HepG2 (cell line): Measurements from ENCODE around the gene CTSZ. TPM values are rescaled to one million over a fixed set of nuclear protein-coding genes. Genes with fewer than 3 reads are reported as not detected.

Source experiments
- ATAC-seq: fragments of 200-7000 bp; cut with Tn5 transposase; 3 replicates; pipeline ENCODE4 v1.9.1; 2020; ENCODE audit warnings: mild to moderate bottlenecking, moderate library complexity
- BruUV-seq: library from RNA; stranded (reverse); fragments of 400-500 nt; replicated peaks from 2 replicates; lab custom pipeline; 2021; lab: Mats Ljungman, UMichigan
- CTCF ChIA-PET: fragments of 300-600 bp; formaldehyde crosslinking; extraction: SDS; loops from one replicate; lab custom pipeline; 2021; ENCODE audit warnings: low total read pairs, inconsistent platforms, low intra/inter-chr PET ratio; lab: Yijun Ruan, JAX
- POLR2A ChIA-PET: fragments of 350-600 bp; sonication (Branson Sonifier 250); formaldehyde crosslinking; loops from one replicate; lab custom pipeline; 2020; ENCODE audit warnings: antibody characterized with exemption, inconsistent platforms; lab: Yijun Ruan, JAX
- DNase-seq: peaks from one replicate; pipeline ENCODE4 v3.0.0-alpha.2; 2015; ENCODE audit warnings: low spot score
- FAIRE-seq: peaks from 3 replicates; lab custom pipeline; 2011; peaks lifted over from hg19 to GRCh38; lab: Jason Lieb, UNC
- H2AFZ ChIP-seq: one replicate; pipeline ENCODE4 v1.6.1; 2011; ENCODE audit warnings: low read length, inconsistent platforms
- H3K27ac ChIP-seq: fragments of 300-600 bp; 3 replicates; pipeline ENCODE4 v1.8.0; 2011; ENCODE audit warnings: mixed run types, mild to moderate bottlenecking, mixed read lengths, low read length, inconsistent platforms; ENCODE audit not compliant: insufficient read depth; ENCODE audit errors: extremely low read length
- H3K27me3 ChIP-seq, 2 experiments: fragments of 200-600 bp in 1 of 2; 2 replicates in 1 of 2; 3 replicates in 1 of 2; pipeline versions ENCODE4 v1.6.0 to v1.8.0; 2011; ENCODE audit warnings: low read length in 2 of 2, mild to moderate bottlenecking in 2 of 2, moderate library complexity in 2 of 2, inconsistent platforms in 1 of 2; ENCODE audit not compliant: insufficient read depth in 2 of 2, control insufficient read depth in 1 of 2
- H3K36me3 ChIP-seq, 2 experiments: fragments of 200-600 bp in 1 of 2; replicated peaks in 1 of 2; 2 replicates in 1 of 2; 3 replicates in 1 of 2; pipeline versions ENCODE4 v1.5.1 to v1.8.0; 2011; ENCODE audit warnings: low read length in 2 of 2, inconsistent platforms in 1 of 2; ENCODE audit not compliant: insufficient read depth in 2 of 2, control insufficient read depth in 1 of 2
- H3K4me1 ChIP-seq: 2 replicates; pipeline ENCODE4 v1.5.1; 2012; ENCODE audit warnings: low read length, inconsistent platforms; ENCODE audit not compliant: insufficient read depth
- H3K4me2 ChIP-seq: 2 replicates; pipeline ENCODE4 v1.6.0; 2011; ENCODE audit warnings: low read depth, low read length, inconsistent platforms
- H3K4me3 ChIP-seq, 3 experiments: fragments of 200-600 bp in 1 of 3; sonication (generic), shearing (Covaris generic) in 1 of 3; replicated peaks in 1 of 3; 2 replicates each; pipeline ENCODE4 v1.5.1; 2011 to 2016; ENCODE audit warnings: low read length in 3 of 3, inconsistent platforms in 2 of 3, low read depth in 2 of 3, mild to moderate bottlenecking in 2 of 3, control low read depth in 1 of 3, mixed read lengths in 1 of 3; ENCODE audit not compliant: insufficient read depth in 1 of 3
- H3K79me2 ChIP-seq: one replicate; pipeline ENCODE4 v1.6.1; 2011; ENCODE audit warnings: low read length, inconsistent platforms; ENCODE audit not compliant: insufficient read depth
- H3K9ac ChIP-seq: 2 replicates; pipeline ENCODE4 v1.6.0; 2011; ENCODE audit warnings: mild to moderate bottlenecking, low read depth, low read length, inconsistent platforms; ENCODE audit not compliant: insufficient read depth
- H3K9me3 ChIP-seq: 2 replicates; pipeline ENCODE4 v1.5.1; 2012; ENCODE audit warnings: mild to moderate bottlenecking, low read length
- H4K20me1 ChIP-seq: 2 replicates; pipeline ENCODE4 v1.6.0; 2011; ENCODE audit warnings: inconsistent platforms, mild to moderate bottlenecking, low read length, moderate library complexity; ENCODE audit not compliant: insufficient read depth
- ARID5B ChIP-seq: IDR thresholded peaks from 2 replicates; pipeline ENCODE4 v1.4.0; 2020; ENCODE audit warnings: mild to moderate bottlenecking, missing genetic modification reagents
- GATAD1 ChIP-seq: IDR thresholded peaks from 2 replicates; pipeline ENCODE4 v1.6.1; 2016; ENCODE audit warnings: missing genetic modification reagents, missing compliant biosample characterization
- HNRNPL ChIP-seq: fragments of 200-400 bp; formaldehyde crosslinking; IDR thresholded peaks from 2 replicates; pipeline ENCODE4 v1.6.1; 2017; ENCODE audit warnings: mild to moderate bottlenecking, low read depth, low read length
- NFAT5 ChIP-seq: sonication (generic); formaldehyde crosslinking; IDR thresholded peaks from 2 replicates; pipeline ENCODE4 v1.4.0; 2020; ENCODE audit warnings: missing genetic modification reagents
- RXRB ChIP-seq: IDR thresholded peaks from 2 replicates; pipeline ENCODE4 v1.6.1; 2016; ENCODE audit warnings: borderline replicate concordance, missing genetic modification reagents, missing compliant biosample characterization
- TGIF2 ChIP-seq: IDR thresholded peaks from 2 replicates; pipeline ENCODE4 v1.6.1; 2016; ENCODE audit warnings: control low read depth, missing compliant biosample characterization
- ZNF101 ChIP-seq: sonication (generic); formaldehyde crosslinking; IDR thresholded peaks from 2 replicates; pipeline ENCODE4 v1.4.0; 2020; ENCODE audit warnings: mild to moderate bottlenecking, low read depth, missing genetic modification reagents, borderline replicate concordance
- ZNF263 ChIP-seq: sonication (generic); formaldehyde crosslinking; IDR thresholded peaks from 2 replicates; pipeline ENCODE4 v1.4.0; 2020; ENCODE audit warnings: missing genetic modification reagents
- ZNF296 ChIP-seq: sonication (generic); formaldehyde crosslinking; conservative IDR thresholded peaks from 2 replicates; pipeline ENCODE4 v1.5.0; 2020; ENCODE audit warnings: mild to moderate bottlenecking, missing genetic modification reagents
- WGBS: methylation state at CpG from one replicate; pipeline ENCODE4 v1.1.6; 2017; ENCODE audit warnings: low lambda C conversion rate; 5-methylcytosine and 5-hydroxymethylcytosine counted together
- in situ Hi-C: cut with HindIII; loops from 2 replicates; pipeline ENCODE4 v1.10.0; 2017; ENCODE audit warnings: low pct_unique_long_range_greater_than_20kb; ENCODE audit not compliant: extremely low pct_ligation_motif_present
- intact Hi-C: fragments of 100-400 bp; cut with micrococcal nuclease; formaldehyde crosslinking; loops from one replicate; pipeline ENCODE4 v1.10.0; 2022; ENCODE audit not compliant: unreplicated experiment
- polyA plus RNA-seq, 8 experiments: library from polyadenylated mRNA; depleted of rRNA in 3 of 8; stranded (reverse) in 7 of 8; unstranded in 1 of 8; fragments of >200 nt; fragmentation: Illumina TruSeq in 4 of 8; extraction: Trizol in 4 of 8; gene quantifications; 2 replicates each; pipeline versions ENCODE4 v1.2.1 to v1.2.3, GENCODE V29; 2011 to 2016; ENCODE audit warnings: low read depth in 4 of 8, missing spikeins in 1 of 8, mixed read lengths in 1 of 8; ENCODE audit not compliant: insufficient read depth in 1 of 8
- total RNA-seq, 5 experiments: library from RNA; depleted of rRNA; stranded (reverse); fragments of >200 nt; fragmentation: Illumina TruSeq; extraction: Trizol; gene quantifications; 2 replicates each; pipeline ENCODE4 v1.2.3, GENCODE V29; 2016; ENCODE audit warnings: low read depth in 1 of 5
- TF ChIP-seq, protein P1 (sequence below): sonication (generic); formaldehyde crosslinking; conservative IDR thresholded peaks from 2 replicates; pipeline ENCODE4 v1.4.0; 2020; ENCODE audit warnings: missing genetic modification reagents

Gene CTSZ
- total and polyA plus RNA-seq, 2 of the 13 experiments (the other 11 are each of a cell fraction or from before 2014, with no cell fraction given), result 0.33 TPM; not detected in 1

- Histone ChIP-seq H4K20me1 (no peaks in the 10 kb centered on the region), H3K4me1 (peaks cover 66% of the 10 kb centered on the region), H3K36me3 (no peaks in the 10 kb centered on the region), H3K4me3 (peak overlapping the region; percentile 43 to 73 (median 50)), H3K27ac (no peak overlapping the region), H3K27me3 (peaks cover 2 to 27% of the 10 kb centered on the region in 2 experiments), H3K9ac (no peak overlapping the region; the same call in 1 of the 2 replicates), H3K79me2 (no peaks in the 10 kb centered on the region), H2AFZ (peak overlapping the region; percentile 44), H3K9me3 (no peaks in the 10 kb centered on the region), H3K4me2 (peak overlapping the region; percentile 90)
- peak; percentile 48 for ATAC-seq
- ChIA-PET CTCF (no interaction called here), POLR2A (interaction anchor here (0.8 to 1.8 kb wide), 6 partner anchors 8 to 29 kb away, joined by 4 to 11 read pairs (median 6); partner anchors contain the start of gene ATP5F1E)
- FAIRE-seq, result no peak
- no TSS peak for BruUV-seq
- intact Hi-C loops (no loop called here), in situ Hi-C loops (no loop called here)
- DNase-seq, result no peak
- 12% methylated on average over 17 of the region's 17 CpGs for WGBS
- TF ChIP-seq ZNF263 (CRISPR knock-in tag), result peak; percentile 9; the same call in 1 of the 2 replicates
- TF ChIP-seq ZNF101 (CRISPR knock-in tag), result no peak
- peak; percentile 12; the same call in 1 of the 2 replicates for TF ChIP-seq GATAD1 (CRISPR knock-in tag)
- TF ChIP-seq HNRNPL, result 0 out of 2 replicates have a peak, but pooled peaks have one; percentile 19
- TF ChIP-seq TGIF2 (CRISPR knock-in tag), result no peak
- TF ChIP-seq, protein P1, sequence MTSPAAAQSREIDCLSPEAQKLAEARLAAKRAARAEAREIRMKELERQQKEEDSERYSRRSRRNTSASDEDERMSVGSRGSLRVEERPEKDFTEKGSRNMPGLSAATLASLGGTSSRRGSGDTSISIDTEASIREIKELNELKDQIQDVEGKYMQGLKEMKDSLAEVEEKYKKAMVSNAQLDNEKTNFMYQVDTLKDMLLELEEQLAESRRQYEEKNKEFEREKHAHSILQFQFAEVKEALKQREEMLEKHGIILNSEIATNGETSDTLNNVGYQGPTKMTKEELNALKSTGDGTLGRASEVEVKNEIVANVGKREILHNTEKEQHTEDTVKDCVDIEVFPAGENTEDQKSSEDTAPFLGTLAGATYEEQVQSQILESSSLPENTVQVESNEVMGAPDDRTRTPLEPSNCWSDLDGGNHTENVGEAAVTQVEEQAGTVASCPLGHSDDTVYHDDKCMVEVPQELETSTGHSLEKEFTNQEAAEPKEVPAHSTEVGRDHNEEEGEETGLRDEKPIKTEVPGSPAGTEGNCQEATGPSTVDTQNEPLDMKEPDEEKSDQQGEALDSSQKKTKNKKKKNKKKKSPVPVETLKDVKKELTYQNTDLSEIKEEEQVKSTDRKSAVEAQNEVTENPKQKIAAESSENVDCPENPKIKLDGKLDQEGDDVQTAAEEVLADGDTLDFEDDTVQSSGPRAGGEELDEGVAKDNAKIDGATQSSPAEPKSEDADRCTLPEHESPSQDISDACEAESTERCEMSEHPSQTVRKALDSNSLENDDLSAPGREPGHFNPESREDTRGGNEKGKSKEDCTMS (CRISPR knock-in tag), result no peak
- 0 out of 2 replicates have a peak, but pooled peaks have one; percentile 59 for TF ChIP-seq NFAT5 (CRISPR knock-in tag)
- TF ChIP-seq ARID5B (CRISPR knock-in tag), result 0 out of 2 replicates have a peak, but pooled peaks have one; percentile 15
- TF ChIP-seq ZNF296, result 0 out of 2 replicates have a peak, but pooled peaks have one; percentile 42
- TF ChIP-seq RXRB, result peak; percentile 29; the same call in 1 of the 2 replicates
Measured at GRCh38 chr20:59002874-59003399, 4.1 kb downstream of the CTSZ start.
